Stimulated activated CD4-positive, alpha-beta T cell treated with anti-CD3 and anti-CD28 coated beads, Interleukin-12 subunit alpha, Interleukin-12 subunit beta, amount 100 ng/mL, for 4 hours (primary cell): ENCODE measurements around the gene COL6A3.

Experiments
- DNase-seq: peaks from one replicate; pipeline ENCODE4 v3.0.0-alpha.2; 2020

COL6A3 gene

GRCh38 chr2:237413777-237414661, at the start of gene COL6A3:
COL6A3 (minus strand) TSS chr2:237414164; CDS start chr2:237396817, 17,347 bp downstream.
- DNase-seq, result no peak

DNA sequence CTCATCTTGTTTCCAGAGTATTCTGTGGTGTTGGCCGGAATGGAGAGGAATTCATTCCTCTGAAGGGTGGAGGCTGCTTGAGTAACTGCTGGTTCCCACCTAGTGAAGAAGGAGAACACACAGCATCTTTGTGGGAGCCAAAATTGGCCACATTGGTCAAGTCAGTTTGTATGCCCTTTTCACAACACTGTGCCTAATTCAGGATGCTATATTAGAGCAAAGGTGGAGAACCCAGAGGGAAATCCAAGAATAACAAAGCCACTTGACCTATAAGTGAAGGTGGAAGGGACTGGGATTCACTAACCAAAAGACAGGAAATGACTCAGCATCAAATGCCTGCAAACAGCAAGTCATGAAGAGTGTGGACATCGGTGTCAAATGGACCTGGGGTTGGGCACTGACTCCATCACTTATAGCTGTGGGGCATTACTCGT, 45.8 kb upstream of the COL6A3 start:
- no peak for DNase-seq

GRCh38 chr2:237459226-237459625, 45.3 kb upstream of the COL6A3 start:
- no peak for DNase-seq

GRCh38 chr2:237458519-237458918, 44.6 kb upstream of the COL6A3 start:
- DNase-seq, result no peak

- DNase-seq, result no peak
Measured at GRCh38 chr2:237457388-237457941, 43.5 kb upstream of the COL6A3 start.

GRCh38 chr2:237456200-237456843, 42.4 kb upstream of the COL6A3 start:
- DNase-seq, result no peak

DNA sequence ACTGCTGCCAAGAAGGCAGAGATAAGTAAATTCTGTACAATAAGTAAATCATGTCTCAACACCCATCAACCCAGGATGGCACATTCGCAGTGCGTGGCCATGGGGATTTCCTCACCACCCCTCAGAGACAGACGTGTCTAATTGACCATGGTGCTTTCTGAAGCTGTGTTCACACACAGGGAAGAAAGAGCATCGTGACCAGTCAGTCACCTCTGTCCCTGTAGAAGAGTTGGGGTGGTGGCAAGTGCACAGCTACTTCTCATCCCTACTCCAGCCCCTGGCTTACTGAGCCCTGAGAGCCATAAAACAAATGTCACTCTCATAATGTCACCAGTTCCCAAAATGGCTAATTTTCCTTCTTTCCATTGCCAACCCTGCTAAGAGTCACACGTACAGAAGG, 41.8 kb upstream of the COL6A3 start:
- no peak for DNase-seq

DNA sequence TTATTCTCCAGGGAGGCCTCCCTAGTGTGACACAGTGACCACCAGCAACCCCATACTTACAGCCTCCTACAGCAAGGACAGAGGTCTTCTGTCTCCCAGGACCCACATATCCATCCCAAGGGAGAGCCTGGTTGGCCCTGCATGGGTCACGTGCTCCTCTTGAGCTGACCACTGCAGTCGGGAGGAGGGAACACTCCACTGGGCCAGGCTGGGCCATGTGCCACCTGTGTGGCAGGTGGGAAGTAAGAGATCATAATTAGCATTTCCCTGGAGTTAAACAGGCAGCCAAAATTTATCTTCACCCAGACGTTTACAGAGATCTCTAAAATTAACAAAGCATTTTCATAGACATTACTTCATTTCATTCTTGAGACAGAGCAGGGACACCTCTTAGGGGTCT, 39.7 kb upstream of the COL6A3 start:
- DNase-seq, result no peak

GRCh38 chr2:237452861-237453260, 38.9 kb upstream of the COL6A3 start:
- DNase-seq, result no peak

- no peak for DNase-seq
Measured at GRCh38 chr2:237451643-237452469, 37.9 kb upstream of the COL6A3 start.

- DNase-seq, result no peak
Measured at GRCh38 chr2:237450583-237450982, 36.6 kb upstream of the COL6A3 start.

DNA sequence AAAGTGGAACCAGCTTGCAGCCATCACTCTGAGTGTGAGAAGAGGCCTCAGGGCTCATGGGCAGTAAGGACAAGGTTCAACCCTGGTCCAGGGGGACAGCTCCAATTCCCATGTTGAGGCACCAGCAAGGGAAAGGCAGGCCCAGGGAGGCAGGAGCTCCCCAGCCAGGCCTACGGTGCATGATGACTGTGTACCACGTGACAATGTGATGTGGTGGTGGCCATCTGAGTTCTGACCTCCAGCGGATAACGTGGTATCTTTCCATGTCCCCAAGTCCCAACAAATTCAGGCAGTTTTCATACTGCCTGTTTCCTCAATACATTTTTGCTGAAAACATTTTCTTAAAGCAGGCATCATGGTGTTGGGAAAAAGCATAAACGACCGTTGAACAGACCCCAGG, 36.1 kb upstream of the COL6A3 start:
- no peak for DNase-seq

DNA sequence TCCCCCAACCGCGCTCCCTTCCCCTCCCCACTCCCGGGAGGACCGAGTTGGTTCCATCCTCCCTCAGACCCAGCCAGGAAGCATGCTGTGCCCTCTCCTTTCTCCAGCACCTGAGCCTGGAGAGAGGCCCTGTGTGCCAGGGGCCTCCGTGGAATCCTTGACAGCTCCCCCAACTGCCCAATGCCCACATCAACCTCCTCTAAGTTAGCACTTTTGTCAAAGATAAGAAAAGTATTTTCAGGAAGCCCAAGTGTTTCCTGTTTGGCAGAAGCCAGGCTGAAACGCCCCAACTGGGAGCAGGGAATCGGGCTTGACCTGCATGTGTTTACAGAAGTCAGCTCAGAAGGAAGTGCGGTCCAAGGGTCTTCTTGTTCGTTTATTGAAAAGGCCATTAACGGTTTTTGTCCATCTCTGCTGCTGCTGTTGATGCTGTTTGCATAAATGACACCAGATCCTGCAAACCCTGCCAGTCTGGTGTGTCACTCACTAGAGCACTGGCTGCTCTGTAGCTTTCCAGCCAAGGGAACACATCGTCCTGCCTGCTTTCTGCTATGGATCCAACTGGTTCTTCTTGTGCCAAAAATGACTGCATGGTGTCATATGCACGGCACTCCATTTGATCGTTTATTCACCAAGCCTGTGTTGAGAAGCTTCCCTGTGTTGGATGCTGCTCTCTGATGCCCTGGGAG, 35.4 kb upstream of the COL6A3 start:
- DNase-seq, result no peak

DNA sequence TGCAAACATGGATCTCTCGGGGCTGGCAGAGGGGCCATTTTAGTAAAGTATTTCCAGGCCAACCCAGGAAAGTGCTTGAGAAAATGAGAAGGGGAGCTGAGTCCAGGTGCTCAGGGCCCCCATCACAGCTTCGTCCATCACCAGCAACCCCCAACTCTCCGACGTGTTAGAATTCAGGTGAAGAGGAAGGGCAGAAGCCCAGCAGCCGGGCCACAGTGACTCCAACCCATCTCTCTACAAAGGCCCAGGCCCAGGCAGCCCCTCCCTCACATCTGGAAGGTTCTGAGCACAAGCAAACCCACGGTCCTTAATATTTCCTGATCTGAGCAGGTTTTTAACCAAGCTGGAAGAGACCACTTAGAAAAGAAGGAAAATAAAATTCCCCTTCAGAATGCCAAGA, 34.7 kb upstream of the COL6A3 start:
- no peak for DNase-seq

DNA sequence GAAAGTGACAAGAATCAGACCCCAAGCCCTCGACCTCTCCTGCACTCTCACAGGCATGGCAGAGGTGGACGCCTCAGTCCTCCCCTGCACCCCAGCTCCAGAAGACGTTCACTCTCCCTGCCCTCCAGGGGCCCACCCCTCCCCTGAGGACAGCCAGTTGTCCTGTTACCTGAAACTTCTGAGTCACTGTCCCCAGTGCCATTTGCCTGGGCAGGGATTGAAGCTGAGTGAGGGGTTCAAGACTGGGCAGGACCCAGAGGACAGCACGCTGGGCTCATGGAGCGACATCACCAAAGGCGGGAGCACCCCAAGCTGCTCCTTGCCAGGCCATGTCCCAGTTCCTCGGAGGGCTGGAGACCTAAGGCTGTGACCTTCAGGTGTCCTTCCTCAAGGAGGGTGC, 34.2 kb upstream of the COL6A3 start:
- DNase-seq, result no peak

DNA sequence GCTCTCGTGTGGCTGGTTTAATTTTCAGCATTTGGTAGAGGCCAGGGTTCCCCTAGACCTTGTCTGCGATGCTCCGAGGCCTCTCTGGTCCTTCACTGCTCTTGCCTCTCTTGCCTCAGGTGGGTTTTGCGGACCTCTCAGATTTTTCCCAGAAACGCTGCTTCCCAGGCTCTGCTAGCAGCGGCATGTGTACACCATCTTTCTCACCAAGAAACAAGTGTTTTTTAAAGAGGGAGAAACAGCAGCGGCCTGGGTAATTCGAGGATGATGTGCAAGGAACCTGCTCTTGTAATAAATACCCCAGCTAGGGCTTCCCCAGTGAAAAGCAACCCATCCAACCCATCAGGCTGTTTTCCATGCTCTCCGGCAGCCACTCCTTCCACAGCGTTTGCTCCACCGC, 33.5 kb upstream of the COL6A3 start:
- no peak for DNase-seq

- DNase-seq, result no peak
Measured at GRCh38 chr2:237446338-237446665, 32.3 kb upstream of the COL6A3 start.

GRCh38 chr2:237445611-237446337, 31.8 kb upstream of the COL6A3 start:
- no peak for DNase-seq

- DNase-seq, result no peak
Measured at GRCh38 chr2:237444071-237444470, 30.1 kb upstream of the COL6A3 start.

DNA sequence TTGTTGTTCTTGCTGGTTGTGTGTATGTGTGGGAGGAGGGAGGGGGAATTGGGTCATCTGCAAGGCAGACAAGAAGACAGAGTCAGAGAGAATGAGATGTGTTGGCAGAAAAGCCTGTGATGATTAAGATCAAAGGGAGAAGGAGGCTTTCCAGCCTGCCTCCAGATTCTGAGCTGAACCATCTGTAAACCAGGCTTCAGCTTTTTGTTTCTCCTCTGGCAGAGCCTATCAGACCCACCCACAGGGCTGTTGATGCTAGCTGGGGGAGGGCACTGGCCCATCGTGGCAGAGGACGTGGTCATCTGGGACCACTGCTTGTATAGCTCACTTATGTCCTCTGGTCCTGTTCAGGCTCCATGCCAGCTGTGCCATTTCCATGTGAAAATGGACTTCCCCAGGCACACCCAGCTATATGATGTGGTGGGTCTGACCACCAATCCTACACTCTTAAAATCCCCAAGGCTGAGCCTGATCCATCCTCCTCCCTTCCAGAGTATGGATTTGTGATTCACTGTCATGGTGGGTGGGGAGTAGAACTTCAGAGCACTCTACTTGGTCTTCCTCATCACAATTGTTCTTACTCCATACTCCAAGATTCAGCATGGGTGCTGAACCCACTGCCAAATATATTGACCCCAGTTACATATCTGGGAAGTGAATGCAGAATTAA, 27.8 kb upstream of the COL6A3 start:
- no peak for DNase-seq

- peak; percentile 37 for DNase-seq
Measured at GRCh38 chr2:237440819-237441281, 26.9 kb upstream of the COL6A3 start.
